B cell (primary cell): ENCODE measurements around the gene HEPACAM. TPM values are rescaled to one million over a fixed set of nuclear protein-coding genes. Genes with fewer than 3 reads are reported as not detected.

Experiments used
- ATAC-seq: fragments of 200-7000 bp; cut with Tn5 transposase; one replicate; pipeline ENCODE4 v1.10.0; 2021; ENCODE audit warnings: low read depth, mild to moderate bottlenecking, moderate number of reproducible peaks, moderate library complexity
- CTCF ChIA-PET: fragments of 350-600 bp; sonication (Branson Sonifier 250); formaldehyde crosslinking; loops from one replicate; lab custom pipeline; 2021; ENCODE audit warnings: antibody characterized with exemption, inconsistent platforms; lab: Charles Lee
- POLR2A ChIA-PET: fragments of 350-600 bp; sonication (Branson Sonifier 250); formaldehyde crosslinking; loops from one replicate; lab custom pipeline; 2021; ENCODE audit warnings: antibody characterized with exemption; lab: Charles Lee
- DNase-seq: peaks from one replicate; pipeline ENCODE4 v3.0.0; 2013
- H2AFZ ChIP-seq: 2 replicates; pipeline ENCODE4 v1.6.1; 2012; ENCODE audit warnings: mild to moderate bottlenecking, low read depth, low read length; ENCODE audit not compliant: insufficient read depth, poor library complexity, severe bottlenecking
- H3K27ac ChIP-seq, 2 donors: 1 replicate in 1 of 2; 2 replicates in 1 of 2; pipeline ENCODE4 v1.5.1; 2012 to 2013; ENCODE audit warnings: low read length in 2 of 2, mild to moderate bottlenecking in 2 of 2, moderate library complexity in 1 of 2
- H3K27me3 ChIP-seq, 4 experiments: fragments of 200-600 bp in 1 of 4; sonication (generic) in 1 of 4; replicated peaks in 1 of 4; 1 replicate in 2 of 4; 2 replicates in 2 of 4; pipeline versions ENCODE4 v1.6.1 to v1.7.0; 2013 to 2016; ENCODE audit warnings: low read length in 3 of 4, mild to moderate bottlenecking in 2 of 4, mixed read lengths in 1 of 4, moderate library complexity in 1 of 4; ENCODE audit not compliant: insufficient read depth in 4 of 4, control insufficient read depth in 3 of 4; ENCODE audit errors: control extremely low read depth in 1 of 4
- H3K36me3 ChIP-seq, 2 experiments: replicated peaks in 1 of 2; 1 replicate in 1 of 2; 2 replicates in 1 of 2; pipeline versions ENCODE4 v1.6.1 to v1.7.1; 2013; ENCODE audit warnings: low read length in 1 of 2; ENCODE audit not compliant: insufficient read depth in 2 of 2, control insufficient read depth in 1 of 2; ENCODE audit errors: control extremely low read depth in 1 of 2, extremely low read depth in 1 of 2
- H3K4me1 ChIP-seq, 2 donors: fragments of 200-600 bp in 1 of 2; sonication (generic) in 1 of 2; 1 replicate in 1 of 2; 2 replicates in 1 of 2; pipeline versions ENCODE4 v1.5.1 to v1.6.1; 2013 to 2017; ENCODE audit warnings: low read length in 2 of 2; ENCODE audit not compliant: control insufficient read depth in 2 of 2, insufficient read depth in 2 of 2
- H3K4me2 ChIP-seq: replicated peaks from 2 replicates; pipeline ENCODE3; 2012; ENCODE audit warnings: mild to moderate bottlenecking, low read depth, low read length; ENCODE audit not compliant: poor library complexity, severe bottlenecking
- H3K4me3 ChIP-seq, 5 experiments: fragments of 200-600 bp in 1 of 5; sonication (generic) in 1 of 5; 1 replicate in 3 of 5; 2 replicates in 2 of 5; pipeline versions ENCODE4 v1.5.1 to v1.7.0; 2011 to 2016; ENCODE audit warnings: low read length in 4 of 5, mild to moderate bottlenecking in 4 of 5, low read depth in 2 of 5, control low read depth in 1 of 5, moderate library complexity in 1 of 5; ENCODE audit not compliant: insufficient read depth in 1 of 5; ENCODE audit errors: control extremely low read depth in 1 of 5, extremely low read depth in 1 of 5
- H3K79me2 ChIP-seq: fragments of 200-600 bp; sonication (generic); one replicate; pipeline ENCODE4 v1.6.0; 2016; ENCODE audit warnings: low read length; ENCODE audit not compliant: control insufficient read depth, insufficient read depth
- H3K9ac ChIP-seq: fragments of 200-600 bp; sonication (generic); 2 replicates; pipeline ENCODE4 v1.6.1; 2017; ENCODE audit warnings: mild to moderate bottlenecking, low read length, moderate library complexity
- H3K9me3 ChIP-seq, 3 donors: one replicate each; pipeline versions ENCODE4 v1.6.1 to v1.7.1; 2013; ENCODE audit warnings: low read length in 2 of 3; ENCODE audit not compliant: control insufficient read depth in 2 of 3, insufficient read depth in 1 of 3; ENCODE audit errors: control extremely low read depth in 1 of 3
- H4K20me1 ChIP-seq: 2 replicates; pipeline ENCODE4 v1.6.0; 2012; ENCODE audit warnings: mild to moderate bottlenecking, low read length; ENCODE audit not compliant: insufficient read depth, control insufficient read depth, poor library complexity, severe bottlenecking
- H3K27ac Mint-ChIP-seq: one replicate; pipeline ENCODE4 v1.8.0; 2021; ENCODE audit warnings: mixed read lengths
- H3K27me3 Mint-ChIP-seq: one replicate; pipeline ENCODE4 v1.8.0; 2021; ENCODE audit warnings: mixed read lengths
- H3K4me1 Mint-ChIP-seq: one replicate; pipeline ENCODE4 v1.8.0; 2021; ENCODE audit warnings: mixed read lengths
- H3K4me3 Mint-ChIP-seq: one replicate; pipeline ENCODE4 v1.8.0; 2021; ENCODE audit warnings: mixed read lengths
- H3K9me3 Mint-ChIP-seq: one replicate; pipeline ENCODE4 v1.8.0; 2022; ENCODE audit warnings: mixed read lengths; ENCODE audit not compliant: insufficient read depth
- EZH2 ChIP-seq: IDR thresholded peaks from 2 replicates; pipeline ENCODE4 v1.6.1; 2012; ENCODE audit warnings: borderline replicate concordance, low read depth, mild to moderate bottlenecking, moderate library complexity, low read length; ENCODE audit not compliant: insufficient read depth, poor library complexity, severe bottlenecking
- WGBS: methylation state at CpG from one replicate; pipeline ENCODE4 v1.1.5; 2013; ENCODE audit warnings: missing lambda C conversion rate; ENCODE audit not compliant: insufficient coverage; 5-methylcytosine and 5-hydroxymethylcytosine counted together
- intact Hi-C: fragments of 100-400 bp; cut with micrococcal nuclease; formaldehyde crosslinking; loops from one replicate; pipeline ENCODE4 v1.10.0; 2022
- polyA plus RNA-seq: library from polyadenylated mRNA; depleted of rRNA; stranded (reverse); fragments of >200 nt; gene quantifications from 2 replicates; pipeline ENCODE4 v1.2.3, GENCODE V29; 2012
- total RNA-seq, 2 donors: library from RNA; stranded (reverse); fragments of 120-200 nt in 1 of 2; gene quantifications; 1 replicate in 1 of 2; 2 replicates in 1 of 2; pipeline versions ENCODE4 v1.2.3 to v1.2.4, GENCODE V29; 2013 to 2022
- TF ChIP-seq, protein P1 (sequence below): fragments of 200-600 bp; IDR thresholded peaks from one replicate; pipeline ENCODE4 v1.8.0; 2022; ENCODE audit warnings: antibody characterized with exemption, mild to moderate bottlenecking

The HEPACAM gene
- total and polyA plus RNA-seq, 2 donors (not counting 1 experiment from before 2014, with no cell fraction given): not detected

DNA sequence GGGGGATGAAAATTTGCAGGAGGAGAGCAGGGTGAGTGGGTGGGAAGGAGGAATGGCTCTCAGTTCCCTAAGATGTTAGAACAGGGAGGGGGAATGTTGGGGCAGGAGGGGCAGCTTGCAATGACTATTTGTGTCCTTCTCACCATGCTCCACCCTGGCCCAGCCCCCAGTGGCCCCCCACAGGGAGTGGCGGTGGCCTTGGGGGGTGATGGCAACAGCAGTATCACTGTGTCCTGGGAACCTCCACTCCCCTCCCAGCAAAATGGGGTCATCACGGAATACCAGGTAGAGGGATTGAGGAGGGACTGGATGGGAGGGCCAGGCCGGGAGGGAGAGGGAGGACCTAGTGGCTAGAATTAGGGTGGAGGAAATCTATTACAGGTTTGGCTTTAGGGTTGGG is 60.4 kb downstream of the HEPACAM start:
- peaks cover 0 to 30% (median 0%) of the 10 kb centered on the region in 3 donors for H3K9me3 ChIP-seq
- no peaks in the 10 kb centered on the region for H3K9me3 Mint-ChIP-seq
- 22% methylated on average over 1 of the region's 3 CpGs for WGBS
- no peak overlapping the region for H3K27ac Mint-ChIP-seq
- peaks cover 0 to 74% (median 21%) of the 10 kb centered on the region in 4 experiments for H3K27me3 ChIP-seq
- H3K4me1 ChIP-seq: peaks cover 19 to 22% of the 10 kb centered on the region in 2 donors
- ATAC-seq: no peak
- DNase-seq: no peak
- intact Hi-C loops: loop anchor here (5.0 kb wide), 2 partner anchors 38 to 77 kb away; partner anchors contain the start of gene CCDC15
- peaks cover 86% of the 10 kb centered on the region for H3K27me3 Mint-ChIP-seq
- H3K9ac ChIP-seq: peak overlapping the region; percentile 80
- TF ChIP-seq EZH2: no peak
- TF ChIP-seq, protein P1, sequence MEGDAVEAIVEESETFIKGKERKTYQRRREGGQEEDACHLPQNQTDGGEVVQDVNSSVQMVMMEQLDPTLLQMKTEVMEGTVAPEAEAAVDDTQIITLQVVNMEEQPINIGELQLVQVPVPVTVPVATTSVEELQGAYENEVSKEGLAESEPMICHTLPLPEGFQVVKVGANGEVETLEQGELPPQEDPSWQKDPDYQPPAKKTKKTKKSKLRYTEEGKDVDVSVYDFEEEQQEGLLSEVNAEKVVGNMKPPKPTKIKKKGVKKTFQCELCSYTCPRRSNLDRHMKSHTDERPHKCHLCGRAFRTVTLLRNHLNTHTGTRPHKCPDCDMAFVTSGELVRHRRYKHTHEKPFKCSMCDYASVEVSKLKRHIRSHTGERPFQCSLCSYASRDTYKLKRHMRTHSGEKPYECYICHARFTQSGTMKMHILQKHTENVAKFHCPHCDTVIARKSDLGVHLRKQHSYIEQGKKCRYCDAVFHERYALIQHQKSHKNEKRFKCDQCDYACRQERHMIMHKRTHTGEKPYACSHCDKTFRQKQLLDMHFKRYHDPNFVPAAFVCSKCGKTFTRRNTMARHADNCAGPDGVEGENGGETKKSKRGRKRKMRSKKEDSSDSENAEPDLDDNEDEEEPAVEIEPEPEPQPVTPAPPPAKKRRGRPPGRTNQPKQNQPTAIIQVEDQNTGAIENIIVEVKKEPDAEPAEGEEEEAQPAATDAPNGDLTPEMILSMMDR: no peak
- POLR2A ChIA-PET: no interaction called here
- H3K36me3 ChIP-seq: no peaks in the 10 kb centered on the region
- peak overlapping the region; percentile 90 for H3K4me3 Mint-ChIP-seq
- peak overlapping the region; percentile 98 for H3K4me2 ChIP-seq
- peak overlapping the region in 1 of 5 experiments; percentile 77 for H3K4me3 ChIP-seq
- no peak overlapping the region for H3K27ac ChIP-seq
- H4K20me1 ChIP-seq: no peaks in the 10 kb centered on the region
- H3K4me1 Mint-ChIP-seq: peaks cover 24% of the 10 kb centered on the region
- CTCF ChIA-PET: interaction anchor here (0.9 to 1.3 kb wide), 3 partner anchors 9 to 41 kb away, joined by 3 to 15 read pairs (median 6); partner anchors contain the start of gene ROBO3
- no peaks in the 10 kb centered on the region for H3K79me2 ChIP-seq
- peak overlapping the region; percentile 90 for H2AFZ ChIP-seq

DNA sequence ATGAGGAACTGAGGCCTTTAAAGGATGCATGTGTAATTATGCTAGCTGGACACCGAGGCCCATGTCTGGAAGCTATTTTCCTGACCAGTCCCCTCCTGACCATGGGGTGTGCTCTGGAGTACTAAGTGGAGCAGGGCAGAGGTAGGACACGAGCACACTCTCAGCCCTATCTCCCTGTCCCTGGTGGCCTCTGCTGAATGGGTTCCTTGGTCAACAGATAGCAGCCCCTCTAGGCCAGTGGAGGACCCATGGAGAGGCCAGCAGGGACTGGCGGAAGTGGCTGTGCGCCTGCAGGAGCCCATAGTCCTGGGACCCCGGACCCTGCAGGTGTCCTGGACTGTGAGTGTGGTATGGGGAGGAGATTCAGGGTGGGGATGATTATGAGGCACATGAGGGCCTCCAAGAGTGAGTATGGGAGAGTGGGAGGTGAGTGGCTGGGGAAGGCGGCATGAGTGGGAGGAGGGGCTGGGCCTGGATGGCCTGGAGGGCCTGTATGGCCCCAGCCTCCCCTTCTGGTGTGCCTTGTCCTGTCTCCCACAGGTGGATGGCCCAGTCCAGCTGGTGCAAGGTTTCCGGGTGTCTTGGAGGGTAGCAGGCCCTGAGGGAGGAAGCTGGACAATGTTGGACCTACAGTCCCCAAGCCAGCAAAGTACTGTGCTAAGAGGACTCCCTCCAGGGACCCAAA is 61.1 kb downstream of the HEPACAM start:
- no peak for DNase-seq
- POLR2A ChIA-PET: no interaction called here
- no peak overlapping the region for H3K27ac ChIP-seq

More for the DNA sequence above, 61.1 kb downstream of the HEPACAM start:
- Histone ChIP-seq H3K27me3 (peaks cover 0 to 76% (median 23%) of the 10 kb centered on the region in 4 experiments), H4K20me1 (no peaks in the 10 kb centered on the region), H3K4me3 (no peak overlapping the region), H3K4me2 (no peak overlapping the region), H3K9me3 (peaks cover 0 to 30% (median 0%) of the 10 kb centered on the region in 3 donors), H3K79me2 (no peaks in the 10 kb centered on the region), H3K36me3 (no peaks in the 10 kb centered on the region), H2AFZ (no peak overlapping the region), H3K9ac (no peak overlapping the region), H3K4me1 (peaks cover 19 to 22% of the 10 kb centered on the region in 2 donors)
- WGBS: 84% methylated on average over 6 of the region's 7 CpGs
- Mint-ChIP-seq H3K4me1 (peaks cover 25% of the 10 kb centered on the region), H3K27me3 (peaks cover 93% of the 10 kb centered on the region), H3K9me3 (no peaks in the 10 kb centered on the region), H3K4me3 (no peak overlapping the region), H3K27ac (no peak overlapping the region)
- no peak for TF ChIP-seq EZH2
- TF ChIP-seq, protein P1: no peak
- intact Hi-C loops: loop anchor here (5.0 kb wide), 2 partner anchors 37 to 78 kb away; partner anchors contain the start of gene CCDC15
- no peak for ATAC-seq
- CTCF ChIA-PET: no interaction called here
